CD4-positive, alpha-beta T cell treated with Interleukin-2 at 100 ng/mL for 4 hours (primary cell): Measurements from ENCODE around the gene NDUFA13.

Experiments
- DNase-seq: peaks from one replicate; pipeline ENCODE4 v3.0.0-alpha.2; 2020; ENCODE audit warnings: low spot score

NDUFA13 gene

GRCh38 chr19:19571071-19571786 is 55.2 kb downstream of the NDUFA13 start:
- DNase-seq, result no peak

GRCh38 chr19:19575411-19575810 is 59.4 kb downstream of the NDUFA13 start:
- no peak for DNase-seq
